ENCODE measurements around the gene PLIN1. TPM values are rescaled to one million over a fixed set of nuclear protein-coding genes. Genes with fewer than 3 reads are reported as not detected.

PLIN1 gene
- total and polyA plus RNA-seq, 9 of the 15 experiments (the other 6 are each of a cell fraction or from before 2014, with no cell fraction given) = not detected

DNA sequence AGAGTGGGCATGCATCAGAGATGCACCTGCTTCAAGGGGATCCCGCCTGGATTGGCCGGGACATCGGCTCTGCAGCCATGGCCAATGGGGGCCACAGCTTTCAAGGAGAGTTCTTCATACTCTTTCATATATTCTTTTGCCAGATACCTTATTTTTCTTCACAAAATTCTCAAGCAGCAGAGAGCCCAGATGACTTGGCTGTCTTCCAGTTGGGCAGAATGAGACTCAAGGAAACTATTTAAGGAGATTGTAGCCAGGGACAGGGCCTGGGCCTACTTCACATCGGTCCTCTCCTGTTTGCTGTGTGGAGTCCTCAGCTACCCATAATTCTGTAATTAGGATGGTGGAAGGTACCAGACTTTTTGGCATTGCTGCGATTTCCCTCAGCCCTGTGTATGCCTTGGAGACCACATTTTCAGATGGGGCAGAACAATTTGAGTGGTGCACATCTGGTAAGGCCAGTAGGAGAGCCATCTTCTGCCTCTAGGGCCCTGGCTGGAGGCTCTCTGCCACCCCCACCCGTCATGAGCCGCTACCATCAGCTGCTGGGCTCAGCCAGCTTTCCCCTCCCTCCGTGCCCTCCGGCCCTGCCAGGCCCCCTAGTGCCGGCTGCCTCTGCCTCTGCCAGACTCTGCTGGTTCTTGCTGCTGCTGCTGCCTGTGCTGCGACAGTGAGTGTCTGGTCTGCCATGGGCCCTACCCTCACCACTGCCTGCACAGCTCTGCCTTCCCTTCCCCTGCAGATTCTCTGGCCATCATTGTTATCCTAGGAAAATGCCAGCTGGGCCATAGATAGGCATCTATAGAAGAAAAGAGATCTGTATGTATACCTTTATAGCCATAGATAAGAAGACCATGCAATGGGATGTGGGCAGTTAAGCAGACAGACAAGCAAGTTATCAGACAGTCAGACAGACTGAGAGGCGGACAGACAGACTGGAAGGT lies 6.7 kb downstream of the PLIN1 start (continued):
- TF ChIP-seq, protein P1, sequence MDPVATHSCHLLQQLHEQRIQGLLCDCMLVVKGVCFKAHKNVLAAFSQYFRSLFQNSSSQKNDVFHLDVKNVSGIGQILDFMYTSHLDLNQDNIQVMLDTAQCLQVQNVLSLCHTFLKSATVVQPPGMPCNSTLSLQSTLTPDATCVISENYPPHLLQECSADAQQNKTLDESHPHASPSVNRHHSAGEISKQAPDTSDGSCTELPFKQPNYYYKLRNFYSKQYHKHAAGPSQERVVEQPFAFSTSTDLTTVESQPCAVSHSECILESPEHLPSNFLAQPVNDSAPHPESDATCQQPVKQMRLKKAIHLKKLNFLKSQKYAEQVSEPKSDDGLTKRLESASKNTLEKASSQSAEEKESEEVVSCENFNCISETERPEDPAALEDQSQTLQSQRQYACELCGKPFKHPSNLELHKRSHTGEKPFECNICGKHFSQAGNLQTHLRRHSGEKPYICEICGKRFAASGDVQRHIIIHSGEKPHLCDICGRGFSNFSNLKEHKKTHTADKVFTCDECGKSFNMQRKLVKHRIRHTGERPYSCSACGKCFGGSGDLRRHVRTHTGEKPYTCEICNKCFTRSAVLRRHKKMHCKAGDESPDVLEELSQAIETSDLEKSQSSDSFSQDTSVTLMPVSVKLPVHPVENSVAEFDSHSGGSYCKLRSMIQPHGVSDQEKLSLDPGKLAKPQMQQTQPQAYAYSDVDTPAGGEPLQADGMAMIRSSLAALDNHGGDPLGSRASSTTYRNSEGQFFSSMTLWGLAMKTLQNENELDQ (CRISPR knock-in tag; IDR thresholded peaks at IDR 0.05; ENCODE audit: borderline replicate concordance) = no peak
- no peak for TF ChIP-seq KLF10 (CRISPR knock-in tag; IDR thresholded peaks at IDR 0.05)
- TF ChIP-seq, protein P2, sequence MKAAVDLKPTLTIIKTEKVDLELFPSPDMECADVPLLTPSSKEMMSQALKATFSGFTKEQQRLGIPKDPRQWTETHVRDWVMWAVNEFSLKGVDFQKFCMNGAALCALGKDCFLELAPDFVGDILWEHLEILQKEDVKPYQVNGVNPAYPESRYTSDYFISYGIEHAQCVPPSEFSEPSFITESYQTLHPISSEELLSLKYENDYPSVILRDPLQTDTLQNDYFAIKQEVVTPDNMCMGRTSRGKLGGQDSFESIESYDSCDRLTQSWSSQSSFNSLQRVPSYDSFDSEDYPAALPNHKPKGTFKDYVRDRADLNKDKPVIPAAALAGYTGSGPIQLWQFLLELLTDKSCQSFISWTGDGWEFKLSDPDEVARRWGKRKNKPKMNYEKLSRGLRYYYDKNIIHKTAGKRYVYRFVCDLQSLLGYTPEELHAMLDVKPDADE (conservative IDR thresholded peaks at IDR 0.05; ENCODE audit: control insufficient read depth, low read depth, low read length) = no peak
- TF ChIP-seq RBM22 (IDR thresholded peaks at IDR 0.05; ENCODE audit: low read depth, low read length, poor library complexity, severe bottlenecking) = no peak

DNA sequence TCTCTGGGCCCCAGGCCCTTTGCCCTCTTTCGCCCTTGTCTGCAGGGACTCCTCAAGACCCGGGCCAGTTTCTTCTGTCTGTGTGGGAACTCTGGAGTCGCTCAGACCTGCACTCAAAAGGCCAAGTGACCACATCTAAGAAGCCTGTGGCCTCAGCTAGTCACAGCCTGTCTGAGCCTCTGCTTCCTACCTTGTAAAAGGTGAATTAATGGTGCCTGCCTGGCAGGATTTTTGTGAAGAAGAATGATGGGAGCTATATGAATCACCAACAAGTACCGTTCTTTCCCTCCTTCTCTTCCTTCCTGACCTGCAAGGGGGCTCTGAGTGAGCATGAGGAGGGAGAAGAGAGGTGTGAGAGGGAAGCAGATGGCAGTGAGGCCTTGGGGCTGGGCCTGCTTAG lies 7.5 kb downstream of the PLIN1 start:
- WGBS (ENCODE audit: insufficient coverage, low coverage, missing lambda C conversion rate) = 2% methylated on average over 4 of the region's 4 CpGs
- in situ Hi-C loops (cut with MboI) = no loop called here
- no peaks in the 10 kb centered on the region for H3K79me2 ChIP-seq (ENCODE audit: control insufficient read depth, insufficient read depth, low read length)
- no peak overlapping the region for H3K4me2 ChIP-seq (ENCODE audit: insufficient read depth, low read length)
- DNase-seq (ENCODE audit: extremely low read depth in 1 of 4, low spot score in 3 of 4) = no peak
- no peaks in the 10 kb centered on the region for H3K9me3 ChIP-seq (replicated peaks; ENCODE audit: control insufficient read depth, insufficient read depth, low read depth, low read length)
- peaks cover 0 to 18% of the 10 kb centered on the region in 2 experiments; a peak in 3 of 5 replicates for H3K4me1 ChIP-seq (replicated peaks in 1 of 2; ENCODE audit: control insufficient read depth in 2 of 2, insufficient read depth in 2 of 2, low read length in 2 of 2)
- ATAC-seq = no peak
- H3K9ac ChIP-seq (ENCODE audit: insufficient read depth in 1 of 2, low read depth in 2 of 2, low read length in 2 of 2) = no peak overlapping the region
- ChIA-PET CTCF (ENCODE audit: low intra/inter-chr PET ratio) (no interaction called here), POLR2A (interaction anchor here (0.6 kb wide), 1 partner anchor 70 kb away, joined by 3 read pairs; no protein-coding TSS in a partner anchor)
- H3K36me3 ChIP-seq (ENCODE audit: control insufficient read depth, insufficient read depth, low read length) = no peaks in the 10 kb centered on the region
- FAIRE-seq = no peak
- intact Hi-C loops (cut with micrococcal nuclease) = no loop called here
- H3K27me3 ChIP-seq (ENCODE audit: control insufficient read depth in 2 of 2, insufficient read depth in 2 of 2, low read length in 2 of 2) = peaks cover 16 to 64% of the 10 kb centered on the region in 2 experiments
- no TSS peak for BruUV-seq (replicated peaks)
- peaks cover 2% of the 10 kb centered on the region; the same call in 1 of the 2 replicates for H4K20me1 ChIP-seq (replicated peaks; ENCODE audit: control insufficient read depth, insufficient read depth, low read length)
- no peaks in the 10 kb centered on the region for H3K9me1 ChIP-seq (ENCODE audit: control insufficient read depth, insufficient read depth, low read length)
- H2AFZ ChIP-seq (ENCODE audit: low read depth, low read length) = no peak overlapping the region
- H3K4me3 ChIP-seq = no peak overlapping the region
- no peak overlapping the region for H3K27ac ChIP-seq (ENCODE audit: extremely low read depth, low read depth, low read length)
- TF ChIP-seq POLR3G (IDR thresholded peaks at IDR 0.05; ENCODE audit: extremely low read depth, insufficient read length, insufficient replicate concordance) (no peak), HMGN3 (IDR thresholded peaks at IDR 0.05; ENCODE audit: borderline replicate concordance, extremely low read depth, insufficient read length, low read depth, low read length) (no peak), ZNF778 (CRISPR knock-in tag; IDR thresholded peaks at IDR 0.05) (no peak), KDM5B (IDR thresholded peaks at IDR 0.05; ENCODE audit: insufficient replicate concordance, low read depth, low read length) (no peak), KLF1 (tag; IDR thresholded peaks at IDR 0.05) (no peak)
- TF ChIP-seq, protein P3, sequence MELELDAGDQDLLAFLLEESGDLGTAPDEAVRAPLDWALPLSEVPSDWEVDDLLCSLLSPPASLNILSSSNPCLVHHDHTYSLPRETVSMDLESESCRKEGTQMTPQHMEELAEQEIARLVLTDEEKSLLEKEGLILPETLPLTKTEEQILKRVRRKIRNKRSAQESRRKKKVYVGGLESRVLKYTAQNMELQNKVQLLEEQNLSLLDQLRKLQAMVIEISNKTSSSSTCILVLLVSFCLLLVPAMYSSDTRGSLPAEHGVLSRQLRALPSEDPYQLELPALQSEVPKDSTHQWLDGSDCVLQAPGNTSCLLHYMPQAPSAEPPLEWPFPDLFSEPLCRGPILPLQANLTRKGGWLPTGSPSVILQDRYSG (tag; conservative IDR thresholded peaks at IDR 0.05; ENCODE audit: low read depth) = no peak
- TF ChIP-seq, protein P4, sequence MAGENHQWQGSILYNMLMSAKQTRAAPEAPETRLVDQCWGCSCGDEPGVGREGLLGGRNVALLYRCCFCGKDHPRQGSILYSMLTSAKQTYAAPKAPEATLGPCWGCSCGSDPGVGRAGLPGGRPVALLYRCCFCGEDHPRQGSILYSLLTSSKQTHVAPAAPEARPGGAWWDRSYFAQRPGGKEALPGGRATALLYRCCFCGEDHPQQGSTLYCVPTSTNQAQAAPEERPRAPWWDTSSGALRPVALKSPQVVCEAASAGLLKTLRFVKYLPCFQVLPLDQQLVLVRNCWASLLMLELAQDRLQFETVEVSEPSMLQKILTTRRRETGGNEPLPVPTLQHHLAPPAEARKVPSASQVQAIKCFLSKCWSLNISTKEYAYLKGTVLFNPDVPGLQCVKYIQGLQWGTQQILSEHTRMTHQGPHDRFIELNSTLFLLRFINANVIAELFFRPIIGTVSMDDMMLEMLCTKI (IDR thresholded peaks at IDR 0.05; ENCODE audit: partially characterized antibody) = no peak
